ENCODE data around the gene AANAT. TPM values are rescaled to one million over a fixed set of nuclear protein-coding genes. Genes with fewer than 3 reads are reported as not detected.

Gene AANAT
- total RNA-seq, 2 donors from 2014 or later, result not detected

DNA sequence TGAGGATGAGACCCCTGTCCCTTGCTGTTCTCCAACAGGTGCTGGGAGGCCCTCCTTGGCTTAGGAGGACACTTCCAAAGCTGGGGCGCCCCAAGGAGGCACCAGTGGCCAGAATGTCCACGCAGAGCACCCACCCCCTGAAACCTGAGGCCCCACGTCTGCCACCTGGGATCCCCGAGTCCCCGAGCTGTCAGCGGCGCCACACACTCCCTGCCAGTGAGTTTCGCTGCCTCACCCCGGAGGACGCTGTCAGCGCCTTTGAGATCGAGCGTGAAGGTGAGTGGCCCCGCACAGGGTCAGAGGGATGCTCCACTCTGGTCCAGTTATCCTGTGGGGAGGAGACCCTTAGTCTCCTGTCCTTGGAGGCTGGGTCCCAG lies 1.2 kb downstream of the AANAT start:
- Histone ChIP-seq H3K27ac (no peak overlapping the region), H3K27me3 (no peaks in the 10 kb centered on the region), H3K4me1 (peaks cover 0 to 11% of the 10 kb centered on the region in 2 donors), H3K36me3 (peaks cover 9% of the 10 kb centered on the region), H3K9me3 (no peaks in the 10 kb centered on the region), H3K4me3 (no peak overlapping the region)
- no peak for TF ChIP-seq CTCF (IDR thresholded peaks at IDR 0.05)
- no peak for DNase-seq (ENCODE audit: low spot score)

- no peak for DNase-seq (ENCODE audit: low spot score)
- no peaks in the 10 kb centered on the region for H3K27me3 ChIP-seq
- no peak overlapping the region for H3K27ac ChIP-seq
- H3K4me1 ChIP-seq, result peaks cover 0 to 11% of the 10 kb centered on the region in 2 donors
- no peak for TF ChIP-seq CTCF (IDR thresholded peaks at IDR 0.05)
- no peak overlapping the region for H3K4me3 ChIP-seq
- H3K36me3 ChIP-seq, result peaks cover 14% of the 10 kb centered on the region
- no peaks in the 10 kb centered on the region for H3K9me3 ChIP-seq
These were observed 1.9 kb downstream of the AANAT start for GRCh38 chr17:76469076-76469990.

GRCh38 chr17:76469991-76470739 lies 2.8 kb downstream of the AANAT start:
- Histone ChIP-seq H3K27ac (peak overlapping the region in 1 of 2 donors; percentile 17), H3K4me1 (peaks cover 0 to 11% of the 10 kb centered on the region in 2 donors), H3K4me3 (no peak overlapping the region), H3K27me3 (no peaks in the 10 kb centered on the region), H3K9me3 (no peaks in the 10 kb centered on the region), H3K36me3 (peaks cover 14% of the 10 kb centered on the region)
- DNase-seq (ENCODE audit: low spot score), result no peak
- no peak for TF ChIP-seq CTCF (IDR thresholded peaks at IDR 0.05)

- Histone ChIP-seq H3K27ac (no peak overlapping the region), H3K4me3 (no peak overlapping the region), H3K9me3 (no peaks in the 10 kb centered on the region), H3K4me1 (peaks cover 0 to 6% of the 10 kb centered on the region in 2 donors), H3K36me3 (peaks cover 14% of the 10 kb centered on the region), H3K27me3 (no peaks in the 10 kb centered on the region)
- no peak for DNase-seq (ENCODE audit: low spot score)
- TF ChIP-seq CTCF (IDR thresholded peaks at IDR 0.05), result no peak
These were observed 4.3 kb downstream of the AANAT start for GRCh38 chr17:76471498-76472257.

DNA sequence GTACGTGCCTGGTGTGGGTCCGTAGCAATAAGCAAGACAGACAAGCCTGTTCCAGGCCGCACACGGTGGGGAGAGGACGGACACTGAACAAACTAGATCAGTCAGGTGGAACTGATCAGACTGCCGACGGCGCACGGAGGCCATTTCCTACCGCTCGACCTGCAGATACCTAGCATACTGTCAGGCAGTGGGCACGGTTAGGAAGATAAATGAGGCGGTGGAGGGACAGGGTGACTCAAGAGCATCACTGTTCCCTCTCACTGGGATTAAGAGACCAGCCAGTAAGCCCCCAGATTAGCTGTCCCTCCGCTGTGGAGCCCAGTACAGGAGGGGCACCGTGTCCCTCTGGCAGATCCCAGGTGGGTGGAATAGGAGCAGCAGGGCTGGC lies 4.8 kb downstream of the AANAT start:
- Histone ChIP-seq H3K4me3 (no peak overlapping the region), H3K27ac (no peak overlapping the region), H3K27me3 (no peaks in the 10 kb centered on the region), H3K9me3 (no peaks in the 10 kb centered on the region), H3K36me3 (peaks cover 14% of the 10 kb centered on the region), H3K4me1 (peaks cover 0 to 6% of the 10 kb centered on the region in 2 donors)
- no peak for DNase-seq (ENCODE audit: low spot score)
- TF ChIP-seq CTCF (IDR thresholded peaks at IDR 0.05), result no peak
